SH-SY5Y (cell line): ENCODE results near the gene SLC12A7.

Experiments used
- GATA2 ChIP-seq: IDR thresholded peaks from 2 replicates; pipeline ENCODE4 v1.6.1; 2011; ENCODE audit warnings: mild to moderate bottlenecking, low read depth, low read length
- GATA3 ChIP-seq: IDR thresholded peaks from 2 replicates; pipeline ENCODE4 v1.6.1; 2011; ENCODE audit warnings: low read depth, mild to moderate bottlenecking, low read length, moderate library complexity

GRCh38 chr5:1042626-1043025 lies 69.2 kb downstream of the SLC12A7 start:
- TF ChIP-seq GATA2, result no peak
- no peak for TF ChIP-seq GATA3
